ENCODE measurements around the gene MDGA2.

MDGA2 gene

DNA sequence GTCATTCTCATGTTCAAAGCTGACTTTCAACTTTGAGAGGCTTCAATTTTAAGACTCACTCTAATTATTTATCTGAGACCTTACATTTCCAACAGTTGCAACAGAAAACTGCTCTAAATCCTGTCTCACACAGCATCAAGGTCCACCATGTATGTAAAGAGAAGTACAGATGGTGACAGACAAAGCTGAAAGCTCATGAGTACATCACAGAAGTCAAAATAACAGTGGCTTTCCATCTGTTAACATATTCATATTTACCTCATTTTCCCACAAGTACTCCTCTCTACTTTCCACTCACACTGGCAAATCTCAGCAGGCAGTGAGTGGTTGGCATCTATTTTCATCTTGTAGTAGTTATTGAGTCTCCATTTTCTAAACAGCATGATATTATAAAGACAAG, 192.0 kb downstream of the MDGA2 start:
- DNase-seq = no peak

GRCh38 chr14:47471075-47471474, 204.3 kb downstream of the MDGA2 start:
- DNase-seq = no peak

DNA sequence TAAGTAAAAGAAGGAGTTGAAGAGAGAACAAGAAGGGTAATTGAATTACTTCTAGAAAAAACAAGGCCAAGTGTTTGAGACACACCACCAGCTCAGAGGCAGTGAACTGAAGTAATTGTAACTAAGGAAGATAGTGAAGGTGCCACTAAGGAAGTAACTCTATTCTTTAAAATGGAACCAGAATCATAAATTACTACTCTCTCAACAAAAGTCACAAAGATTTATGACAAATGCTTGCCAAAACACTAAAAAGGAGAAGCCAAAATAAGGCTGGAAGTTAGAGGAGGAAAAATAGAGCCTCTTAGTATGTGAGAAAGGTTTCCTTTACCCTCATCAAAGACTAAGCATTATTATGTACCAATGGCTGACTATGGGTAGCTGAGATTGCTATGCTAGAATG, 208.5 kb downstream of the MDGA2 start:
- DNase-seq = no peak

GRCh38 chr14:47454025-47454424, 221.4 kb downstream of the MDGA2 start:
- DNase-seq = no peak

DNA sequence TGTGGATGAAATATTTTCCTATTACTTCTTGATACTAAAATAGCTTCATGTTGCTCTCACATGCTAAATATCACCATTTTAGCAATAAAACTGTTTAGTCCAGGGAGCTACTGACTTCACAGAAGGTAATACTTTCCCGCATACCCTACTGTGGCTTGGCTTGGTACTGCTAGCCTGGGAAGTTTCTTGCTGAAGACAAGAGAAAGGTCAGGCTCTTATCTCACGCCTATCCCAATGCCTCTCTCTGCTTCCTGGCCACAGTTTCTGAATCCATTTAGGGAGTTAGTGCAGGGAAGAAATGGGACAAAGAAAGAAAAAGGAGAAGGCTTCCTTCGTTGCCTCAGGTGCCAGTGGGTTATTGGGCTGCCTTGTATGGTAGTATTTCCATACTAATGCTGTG, 228.3 kb downstream of the MDGA2 start:
- DNase-seq = no peak

DNA sequence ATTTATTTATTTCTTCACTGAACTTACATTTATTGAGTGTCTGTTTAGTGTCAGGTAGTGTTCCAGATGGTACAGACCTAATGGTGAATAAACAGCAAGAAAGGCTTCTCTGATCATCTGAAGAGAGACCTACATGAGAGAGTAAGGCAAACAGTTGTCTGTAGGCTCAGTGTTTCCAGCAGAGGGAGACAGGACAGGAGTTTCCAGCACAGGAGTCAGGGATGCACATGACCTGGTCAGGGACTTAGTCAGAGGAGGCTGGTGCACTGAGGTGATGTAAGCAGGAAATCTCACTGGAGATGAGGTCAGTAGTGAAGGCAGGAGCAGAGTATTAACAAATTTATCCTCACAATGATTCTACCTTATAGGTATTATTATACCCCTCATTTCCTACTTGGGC, 233.2 kb downstream of the MDGA2 start:
- DNase-seq = peak; percentile 17

DNA sequence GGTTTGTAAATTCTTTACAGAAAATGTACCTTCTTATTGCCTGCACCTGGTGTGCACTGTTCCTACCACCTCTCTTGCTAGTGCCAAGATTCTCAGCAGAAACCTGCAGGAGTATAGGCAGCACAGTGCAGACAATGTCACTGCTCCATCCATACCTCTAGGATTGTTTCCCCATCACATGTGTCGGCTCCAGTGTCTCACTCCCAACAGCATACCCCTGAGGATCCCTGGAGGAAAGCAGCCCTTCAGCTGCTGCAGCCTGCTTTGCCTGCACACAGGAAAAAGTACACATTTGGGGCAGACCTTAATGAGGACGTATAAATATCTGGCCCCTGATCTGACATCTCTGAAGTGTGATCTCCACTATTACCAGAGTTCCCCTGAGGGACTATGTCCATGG, 235.5 kb downstream of the MDGA2 start:
- no peak for DNase-seq

GRCh38 chr14:47438650-47439140, 236.7 kb downstream of the MDGA2 start:
- peak; percentile 66 for DNase-seq

DNA sequence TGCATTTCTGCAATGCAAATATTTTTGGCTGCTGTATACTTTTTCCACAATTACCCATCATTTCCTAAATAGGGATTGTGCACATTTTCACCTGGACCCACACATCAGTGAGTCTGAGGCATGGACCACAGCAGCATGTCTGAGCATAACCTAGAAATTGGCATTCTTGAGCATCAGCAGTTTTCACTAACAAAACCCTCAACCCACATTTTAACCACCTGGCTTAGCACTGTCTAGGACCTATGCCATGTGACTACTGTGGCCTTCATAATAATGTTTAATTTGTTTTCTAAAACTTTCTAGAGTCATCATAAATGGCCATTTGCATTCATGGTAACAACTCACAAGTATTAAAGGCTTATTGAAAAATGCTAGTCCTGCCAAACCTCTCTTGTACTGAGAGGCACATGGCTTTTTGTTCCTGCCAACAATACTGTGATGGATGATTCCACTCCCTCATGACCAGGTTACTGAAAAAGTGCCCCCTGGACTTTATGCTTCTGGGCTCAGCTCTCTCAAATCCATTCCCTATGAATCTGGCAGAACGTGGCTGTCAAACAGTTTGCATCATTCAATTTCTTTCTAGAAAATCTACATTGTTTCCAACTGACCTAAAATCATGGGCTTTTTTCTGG, 240.0 kb downstream of the MDGA2 start:
- DNase-seq = no peak

DNA sequence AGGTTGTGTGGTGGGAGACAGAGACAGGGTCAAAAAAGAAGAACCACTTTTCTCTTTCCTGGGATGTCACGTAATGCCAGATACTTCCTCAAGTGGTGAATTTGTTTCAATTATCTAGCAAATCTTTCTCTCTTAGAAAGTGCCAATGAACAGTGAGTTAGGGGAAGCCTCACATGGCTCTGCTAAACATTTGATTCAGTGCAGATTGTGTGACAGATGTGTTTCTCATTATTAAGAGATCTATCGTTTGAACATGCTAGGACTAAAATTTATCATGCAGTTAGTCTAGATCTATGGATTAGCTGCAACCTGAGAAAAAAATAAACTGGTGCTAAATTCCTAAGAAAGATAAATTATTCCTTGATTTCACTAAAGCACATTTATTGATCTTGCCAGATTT, 247.8 kb downstream of the MDGA2 start:
- DNase-seq = no peak

DNA sequence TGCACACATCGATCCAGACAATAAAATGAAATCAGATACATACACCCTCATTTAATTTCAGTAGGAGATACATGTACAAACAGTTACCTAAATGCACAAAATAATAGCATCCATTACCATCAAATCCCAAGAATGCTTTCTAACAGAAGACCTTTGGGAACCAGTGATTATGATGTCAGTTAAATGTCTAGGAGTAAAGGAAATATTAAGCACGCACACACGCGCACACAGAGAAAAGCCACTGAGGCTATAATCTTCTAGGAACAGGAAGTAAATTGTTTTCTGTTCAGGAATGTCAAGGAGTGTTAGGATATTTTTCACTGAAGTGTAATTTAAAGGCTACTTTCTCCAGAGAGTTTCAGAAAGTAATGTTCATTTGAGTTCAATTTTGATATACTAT, 250.1 kb downstream of the MDGA2 start:
- no peak for DNase-seq

GRCh38 chr14:47422191-47422590, 253.2 kb downstream of the MDGA2 start:
- DNase-seq = no peak

DNA sequence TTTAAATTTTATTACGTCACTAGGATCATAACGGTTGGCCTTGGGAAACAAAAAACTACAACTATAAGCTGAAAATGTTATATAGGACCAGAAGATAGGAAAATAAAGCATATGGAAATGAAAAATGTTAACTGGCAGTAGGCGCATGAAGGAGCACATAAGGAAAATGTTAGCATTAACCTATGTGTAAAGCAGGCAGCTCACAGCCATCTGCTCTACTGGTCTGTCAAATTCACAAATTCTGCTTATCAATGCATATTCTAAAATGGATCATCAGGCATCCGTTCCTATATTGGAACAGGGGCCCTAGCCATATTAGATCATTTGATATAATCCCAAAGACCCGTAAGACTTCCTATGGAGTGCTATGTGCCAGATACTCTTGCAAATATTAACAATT, 263.9 kb downstream of the MDGA2 start:
- DNase-seq = no peak

DNA sequence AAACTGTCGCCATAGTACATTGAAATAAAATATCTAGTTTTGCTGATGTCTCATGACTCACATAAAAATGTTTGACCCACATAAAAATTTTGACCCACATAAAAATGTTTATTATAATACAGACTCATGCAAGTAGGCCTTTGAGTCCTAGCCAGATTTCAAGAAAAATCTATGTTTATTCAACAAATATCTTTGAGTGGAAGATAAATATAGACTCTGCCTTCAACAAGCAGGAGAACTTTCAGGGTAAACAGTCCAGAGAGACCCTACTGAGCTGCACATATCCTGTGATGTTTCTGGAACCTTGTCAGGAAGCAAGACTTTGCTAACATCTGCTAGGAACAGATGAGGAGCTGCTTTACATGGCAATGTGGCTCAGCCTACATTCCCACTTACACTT, 283.1 kb downstream of the MDGA2 start:
- DNase-seq = no peak

- no peak for DNase-seq
These were observed 284.4 kb downstream of the MDGA2 start for GRCh38 chr14:47390831-47391504.

DNA sequence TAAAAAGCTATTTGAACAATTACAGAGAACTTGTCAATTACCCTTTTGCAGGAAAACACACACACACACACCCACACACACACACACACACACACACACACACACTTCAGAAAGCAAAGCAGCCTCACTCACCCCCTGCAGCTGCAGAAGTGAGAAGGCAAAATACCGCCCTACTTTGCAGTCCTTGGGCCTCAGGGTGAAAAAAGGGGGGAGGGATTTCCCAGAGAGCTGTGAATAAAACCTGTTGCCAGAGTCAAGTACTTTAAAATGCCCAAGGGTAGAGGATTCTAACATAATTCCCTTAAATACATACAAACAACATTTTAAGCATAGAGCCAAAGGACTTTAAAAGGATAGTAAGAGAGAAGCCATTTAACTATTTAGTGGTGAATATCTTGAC, 285.9 kb downstream of the MDGA2 start:
- DNase-seq = no peak

DNA sequence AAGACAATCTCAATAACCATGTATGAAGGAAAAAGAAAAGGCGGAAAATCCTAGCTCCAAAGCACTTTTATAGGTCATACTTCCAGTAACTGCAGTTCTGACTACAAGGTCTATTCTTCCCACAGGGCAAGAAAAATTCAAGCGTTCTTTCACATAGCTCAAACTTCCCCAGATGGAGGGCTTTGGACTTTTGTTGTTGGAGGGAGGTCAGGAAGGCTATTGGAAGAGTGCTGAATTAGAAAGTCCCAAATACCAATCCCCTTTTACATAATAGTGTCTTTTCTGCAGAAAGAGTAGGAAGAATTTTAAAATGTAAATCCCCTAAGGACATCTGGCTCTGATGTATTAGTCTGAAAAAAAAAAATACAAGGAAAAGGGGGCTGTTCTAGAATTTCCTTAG, 309.4 kb downstream of the MDGA2 start:
- DNase-seq = no peak

GRCh38 chr14:47365233-47365632, 310.2 kb downstream of the MDGA2 start:
- no peak for DNase-seq

- no peak for DNase-seq
These were observed 322.2 kb downstream of the MDGA2 start for GRCh38 chr14:47353186-47353585.

- no peak for DNase-seq
These were observed 328.6 kb downstream of the MDGA2 start for GRCh38 chr14:47346849-47347248.

DNA sequence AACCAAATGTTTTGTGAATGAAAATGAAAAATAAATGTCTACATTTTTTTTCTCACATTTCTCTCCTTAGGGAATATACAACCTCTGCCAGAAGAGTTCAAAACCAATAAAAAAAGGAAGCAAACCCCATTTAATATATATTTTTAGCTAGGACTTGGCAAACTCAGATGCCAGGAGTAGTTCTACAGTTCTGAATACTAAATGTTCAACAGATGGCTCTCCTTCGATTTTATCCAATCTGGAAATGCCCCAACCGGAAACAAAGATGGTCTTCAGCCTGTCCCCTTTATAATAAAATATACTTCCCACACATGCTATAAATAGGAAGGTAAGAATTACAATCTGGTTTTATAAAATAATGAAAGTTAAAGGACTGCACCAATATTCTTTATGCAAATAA, 330.4 kb downstream of the MDGA2 start:
- no peak for DNase-seq

- DNase-seq = no peak
These were observed 342.5 kb downstream of the MDGA2 start for GRCh38 chr14:47332939-47333338.

- no peak for DNase-seq
These were observed 343.3 kb downstream of the MDGA2 start for GRCh38 chr14:47332106-47332505.

DNA sequence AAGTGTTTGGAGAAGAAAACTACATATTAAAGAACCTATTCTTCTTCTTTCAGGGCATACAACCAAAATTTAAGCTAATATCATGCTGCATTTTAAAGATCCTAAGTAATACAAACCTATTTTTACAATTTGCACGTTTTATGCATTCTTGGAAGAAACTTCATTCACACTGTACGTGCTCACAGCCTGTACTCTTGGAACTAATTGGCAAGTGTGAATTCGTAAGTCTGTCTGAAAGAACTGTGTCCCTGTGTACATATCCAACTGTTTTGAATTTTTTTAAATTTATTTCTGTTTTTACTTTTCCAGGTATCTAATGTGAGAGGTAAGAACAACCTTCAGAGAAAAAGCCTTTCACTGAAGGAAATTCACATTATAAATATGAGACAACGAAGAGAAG, 347.0 kb downstream of the MDGA2 start:
- no peak for DNase-seq

DNA sequence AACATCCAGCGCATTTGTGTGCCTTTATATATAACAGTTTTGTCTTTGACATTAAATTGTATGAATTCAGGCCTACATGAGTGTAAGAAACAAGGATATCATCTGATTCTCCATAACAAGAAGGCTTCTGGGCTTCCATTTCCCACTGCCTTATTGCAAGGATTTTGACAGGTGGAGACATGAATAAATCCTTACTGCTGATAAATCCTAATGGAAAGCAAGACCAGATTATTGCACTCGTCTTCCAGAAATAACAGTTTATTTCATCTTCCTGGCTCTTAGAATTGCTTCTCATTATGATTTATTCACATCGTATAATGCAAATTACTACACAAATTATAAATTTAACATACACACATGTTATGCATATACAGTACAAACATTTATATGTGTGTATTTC, 348.1 kb downstream of the MDGA2 start:
- no peak for DNase-seq
